NB4 (cell line): ENCODE measurements around the gene RUVBL1.
A peak's percentile ranks its signal among the peaks of the same experiment; 100 is the strongest.

Experiments
- DNase-seq: peaks from one replicate; pipeline ENCODE4 v3.0.0; 2010; ENCODE audit warnings: low read depth
- H3K4me3 ChIP-seq: one replicate; pipeline ENCODE4 v1.5.1; 2011; ENCODE audit warnings: mild to moderate bottlenecking, low read depth, low read length, moderate library complexity
- MYC ChIP-seq: IDR thresholded peaks from 2 replicates; pipeline ENCODE4 v1.6.1; 2011; ENCODE audit warnings: low read depth, low read length
- POLR2A ChIP-seq: IDR thresholded peaks from 2 replicates; pipeline ENCODE4 v1.6.1; 2011; ENCODE audit warnings: mild to moderate bottlenecking; ENCODE audit not compliant: insufficient read length; ENCODE audit errors: extremely low read depth
- TF ChIP-seq, protein P1 (sequence below): IDR thresholded peaks from one replicate; pipeline ENCODE4 v1.5.1; 2012; ENCODE audit warnings: low read depth, low read length
- TF ChIP-seq, protein P2 (sequence below): IDR thresholded peaks from 2 replicates; pipeline ENCODE4 v1.6.1; 2011; ENCODE audit warnings: low read depth, low read length

The RUVBL1 gene

GRCh38 chr3:128071771-128072453 lies 51.7 kb downstream of the RUVBL1 start:
- H3K4me3 ChIP-seq: no peak overlapping the region
- TF ChIP-seq, protein P1, sequence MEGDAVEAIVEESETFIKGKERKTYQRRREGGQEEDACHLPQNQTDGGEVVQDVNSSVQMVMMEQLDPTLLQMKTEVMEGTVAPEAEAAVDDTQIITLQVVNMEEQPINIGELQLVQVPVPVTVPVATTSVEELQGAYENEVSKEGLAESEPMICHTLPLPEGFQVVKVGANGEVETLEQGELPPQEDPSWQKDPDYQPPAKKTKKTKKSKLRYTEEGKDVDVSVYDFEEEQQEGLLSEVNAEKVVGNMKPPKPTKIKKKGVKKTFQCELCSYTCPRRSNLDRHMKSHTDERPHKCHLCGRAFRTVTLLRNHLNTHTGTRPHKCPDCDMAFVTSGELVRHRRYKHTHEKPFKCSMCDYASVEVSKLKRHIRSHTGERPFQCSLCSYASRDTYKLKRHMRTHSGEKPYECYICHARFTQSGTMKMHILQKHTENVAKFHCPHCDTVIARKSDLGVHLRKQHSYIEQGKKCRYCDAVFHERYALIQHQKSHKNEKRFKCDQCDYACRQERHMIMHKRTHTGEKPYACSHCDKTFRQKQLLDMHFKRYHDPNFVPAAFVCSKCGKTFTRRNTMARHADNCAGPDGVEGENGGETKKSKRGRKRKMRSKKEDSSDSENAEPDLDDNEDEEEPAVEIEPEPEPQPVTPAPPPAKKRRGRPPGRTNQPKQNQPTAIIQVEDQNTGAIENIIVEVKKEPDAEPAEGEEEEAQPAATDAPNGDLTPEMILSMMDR: no peak
- TF ChIP-seq, protein P2, sequence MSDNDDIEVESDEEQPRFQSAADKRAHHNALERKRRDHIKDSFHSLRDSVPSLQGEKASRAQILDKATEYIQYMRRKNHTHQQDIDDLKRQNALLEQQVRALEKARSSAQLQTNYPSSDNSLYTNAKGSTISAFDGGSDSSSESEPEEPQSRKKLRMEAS: no peak
- no peak for TF ChIP-seq MYC
- no peak for DNase-seq

- DNase-seq: no peak
- no peak overlapping the region for H3K4me3 ChIP-seq
These were observed 52.6 kb downstream of the RUVBL1 start for GRCh38 chr3:128070898-128071591.

DNA sequence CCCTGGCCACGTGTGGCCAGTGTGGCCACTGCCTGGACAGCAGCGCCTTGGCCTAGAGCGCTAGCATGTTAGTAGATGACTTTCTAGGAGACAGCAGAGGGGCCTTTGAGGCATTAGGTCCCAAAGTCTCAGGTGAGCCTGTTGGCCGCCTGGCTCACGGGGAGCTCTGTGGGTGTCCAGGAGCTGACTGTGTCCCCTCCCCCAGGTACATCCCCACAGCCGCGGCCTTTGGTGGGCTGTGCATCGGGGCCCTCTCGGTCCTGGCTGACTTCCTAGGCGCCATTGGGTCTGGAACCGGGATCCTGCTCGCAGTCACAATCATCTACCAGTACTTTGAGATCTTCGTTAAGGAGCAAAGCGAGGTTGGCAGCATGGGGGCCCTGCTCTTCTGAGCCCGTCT lies 54.3 kb downstream of the RUVBL1 start:
- DNase-seq: no peak
- TF ChIP-seq, protein P1: no peak
- TF ChIP-seq POLR2A (no peak), MYC (no peak)
- TF ChIP-seq, protein P2: no peak
- H3K4me3 ChIP-seq: no peak overlapping the region

More at GRCh38 chr3:128070898-128071591, 52.6 kb downstream of the RUVBL1 start:
- TF ChIP-seq POLR2A: no peak
- TF ChIP-seq MYC: no peak
- TF ChIP-seq, protein P2: no peak
- TF ChIP-seq, protein P1: no peak

- DNase-seq: peak; percentile 64
- TF ChIP-seq, protein P1: peak; percentile 63
- TF ChIP-seq, protein P2: peak; percentile 59; the same call in 1 of the 2 replicates
- TF ChIP-seq POLR2A (no peak), MYC (0 out of 2 replicates have a peak, but pooled peaks have one; percentile 53)
- H3K4me3 ChIP-seq: no peak overlapping the region
These were observed 55.4 kb downstream of the RUVBL1 start for GRCh38 chr3:128068156-128068620.

DNA sequence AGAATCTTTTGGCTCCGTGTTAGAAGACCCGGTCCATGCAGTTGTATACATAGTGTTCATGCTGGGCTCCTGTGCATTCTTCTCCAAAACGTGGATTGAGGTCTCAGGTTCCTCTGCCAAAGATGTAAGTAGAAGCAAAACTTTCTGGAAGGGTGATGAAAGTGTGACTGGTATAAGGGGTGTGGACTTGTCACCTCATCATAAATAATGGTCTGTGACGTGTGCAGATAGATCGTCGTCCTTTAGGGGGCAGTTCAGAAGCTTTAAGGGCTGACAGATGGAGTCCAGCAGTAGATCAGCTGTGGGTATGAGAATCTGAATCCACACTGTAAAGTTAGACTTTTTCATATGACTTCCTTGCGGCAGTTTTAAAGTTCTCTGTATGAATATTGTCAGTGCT lies 56.1 kb downstream of the RUVBL1 start:
- DNase-seq: no peak

More for the DNA sequence above, 56.1 kb downstream of the RUVBL1 start:
- TF ChIP-seq, protein P2: no peak
- TF ChIP-seq POLR2A (no peak), MYC (no peak)
- TF ChIP-seq, protein P1: no peak
- no peak overlapping the region for H3K4me3 ChIP-seq
